CD4-positive, alpha-beta T cell treated with Interleukin-17A for 4 hours (primary cell): ENCODE measurements around the gene CHMP3.

Experiments
- DNase-seq: peaks from one replicate; pipeline ENCODE4 v3.0.0-alpha.2; 2020; ENCODE audit warnings: mixed read lengths

Gene CHMP3

DNA sequence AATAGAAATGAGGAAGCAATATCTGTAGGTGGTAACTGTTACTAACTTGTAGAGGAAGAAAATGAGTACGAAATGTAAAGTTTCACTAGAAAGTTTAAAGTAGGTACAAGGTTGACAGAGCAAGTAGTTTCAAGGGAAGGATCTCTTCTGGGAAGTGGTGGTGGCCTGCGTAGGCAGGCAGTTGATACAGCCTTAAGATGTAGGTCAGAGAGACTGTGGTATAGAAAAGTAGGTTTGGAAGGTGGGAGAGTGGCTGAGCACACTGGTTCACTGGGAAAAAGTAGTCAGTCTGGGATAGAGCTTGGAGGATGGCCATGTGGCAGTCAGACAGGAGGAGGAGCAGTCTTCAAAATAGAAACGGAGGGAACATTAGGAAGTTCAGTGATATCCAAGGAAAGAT, 98.6 kb downstream of the CHMP3 start:
- no peak for DNase-seq

- DNase-seq: no peak
Measured at GRCh38 chr2:86461042-86461743, 102.0 kb downstream of the CHMP3 start.

DNA sequence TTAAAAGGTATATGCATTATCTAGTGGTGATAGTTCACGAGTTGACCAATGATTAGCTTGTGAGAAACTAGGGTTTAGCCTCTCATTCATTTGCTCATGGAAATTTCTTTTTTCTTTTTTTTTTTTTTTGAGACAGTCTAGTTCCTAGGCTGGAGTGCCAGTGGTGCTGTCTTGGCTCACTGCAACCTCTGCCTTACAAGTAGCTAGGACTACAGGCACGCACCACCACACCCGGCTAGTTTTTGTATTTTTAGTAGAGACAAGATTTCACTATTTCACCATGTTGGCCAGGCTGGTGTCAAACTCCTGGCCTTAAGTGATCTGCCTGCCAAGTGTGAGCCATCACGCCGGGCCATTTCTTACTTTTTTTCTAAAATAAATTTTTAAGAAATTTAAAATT, 108.1 kb downstream of the CHMP3 start:
- DNase-seq: no peak

- DNase-seq: no peak
Measured at GRCh38 chr2:86454238-86454637, 109.0 kb downstream of the CHMP3 start.

- no peak for DNase-seq
Measured at GRCh38 chr2:86453836-86454235, 109.4 kb downstream of the CHMP3 start.
